ENCODE measurements around the gene TMEM140.

GRCh38 chr7:135160858-135161653, 13.2 kb downstream of the TMEM140 start:
- TF ChIP-seq CTCF (IDR thresholded peaks at IDR 0.05) = peak in 1 of 12 donors; percentile 18
- TF ChIP-seq POLR2A (IDR thresholded peaks at IDR 0.05) = no peak
